ENCODE measurements around the gene TMEM242. TPM values are rescaled to one million over a fixed set of nuclear protein-coding genes. Genes with fewer than 3 reads are reported as not detected.

TMEM242 gene
- total RNA-seq, 6 experiments from 2014 or later: 4.4 to 8.8 (median 7.3) TPM

- no peak overlapping the region for H3K4me3 ChIP-seq
- DNase-seq: no peak
- no peak for ATAC-seq
- H3K9me3 ChIP-seq: no peaks in the 10 kb centered on the region
- 91% methylated on average over 11 of the region's 11 CpGs for WGBS (ENCODE audit: insufficient coverage, low coverage, low lambda C conversion rate, missing lambda C conversion rate)
- no peak overlapping the region for H3K27ac ChIP-seq
- H3K36me3 ChIP-seq: no peaks in the 10 kb centered on the region
- H3K27me3 ChIP-seq: no peaks in the 10 kb centered on the region
- intact Hi-C loops (cut with DNase I): no loop called here
- TF ChIP-seq CTCF (IDR thresholded peaks at IDR 0.05): no peak
- no peak for TF ChIP-seq POLR2A (IDR thresholded peaks at IDR 0.05)
- no peaks in the 10 kb centered on the region for H3K4me1 ChIP-seq
Observed at GRCh38 chr6:157366648-157367047, 43.3 kb upstream of the TMEM242 start.

GRCh38 chr6:157364705-157365104, 41.4 kb upstream of the TMEM242 start:
- 100% methylated on average over 1 of the region's 1 CpG for WGBS (ENCODE audit: insufficient coverage, low coverage, low lambda C conversion rate, missing lambda C conversion rate)

GRCh38 chr6:157361886-157362285, 38.6 kb upstream of the TMEM242 start:
- H3K27ac ChIP-seq: no peak overlapping the region
- intact Hi-C loops (cut with DNase I): no loop called here
- DNase-seq (no peak), ATAC-seq (no peak)
- TF ChIP-seq POLR2A (IDR thresholded peaks at IDR 0.05) (no peak), CTCF (IDR thresholded peaks at IDR 0.05) (no peak)
- no peaks in the 10 kb centered on the region for H3K27me3 ChIP-seq
- WGBS (ENCODE audit: insufficient coverage, low coverage, low lambda C conversion rate, missing lambda C conversion rate): 62% methylated on average over 3 of the region's 3 CpGs
- no peaks in the 10 kb centered on the region for H3K9me3 ChIP-seq
- H3K4me3 ChIP-seq: no peak overlapping the region
- no peaks in the 10 kb centered on the region for H3K36me3 ChIP-seq
- no peaks in the 10 kb centered on the region for H3K4me1 ChIP-seq

More at GRCh38 chr6:157364705-157365104, 41.4 kb upstream of the TMEM242 start:
- Histone ChIP-seq H3K9me3 (no peaks in the 10 kb centered on the region), H3K27me3 (no peaks in the 10 kb centered on the region), H3K4me1 (no peaks in the 10 kb centered on the region), H3K36me3 (no peaks in the 10 kb centered on the region), H3K4me3 (no peak overlapping the region), H3K27ac (no peak overlapping the region)
- intact Hi-C loops (cut with DNase I): no loop called here
- TF ChIP-seq POLR2A (IDR thresholded peaks at IDR 0.05) (no peak), CTCF (IDR thresholded peaks at IDR 0.05) (no peak)
- DNase-seq (no peak), ATAC-seq (no peak)

GRCh38 chr6:157358287-157358686, 35.0 kb upstream of the TMEM242 start:
- no peaks in the 10 kb centered on the region for H3K27me3 ChIP-seq
- H3K27ac ChIP-seq: no peak overlapping the region
- ATAC-seq: no peak
- TF ChIP-seq CTCF (IDR thresholded peaks at IDR 0.05) (no peak), POLR2A (IDR thresholded peaks at IDR 0.05) (no peak)
- no peaks in the 10 kb centered on the region for H3K36me3 ChIP-seq
- no peaks in the 10 kb centered on the region for H3K4me1 ChIP-seq
- 80% methylated on average over 8 of the region's 8 CpGs for WGBS (ENCODE audit: insufficient coverage, low coverage, low lambda C conversion rate, missing lambda C conversion rate)
- intact Hi-C loops (cut with DNase I): no loop called here
- H3K9me3 ChIP-seq: no peaks in the 10 kb centered on the region
- DNase-seq: no peak
- H3K4me3 ChIP-seq: no peak overlapping the region

GRCh38 chr6:157346373-157346772, 23.1 kb upstream of the TMEM242 start:
- Histone ChIP-seq H3K27ac (no peak overlapping the region), H3K27me3 (no peaks in the 10 kb centered on the region)
- 78% methylated on average over 2 of the region's 2 CpGs for WGBS (ENCODE audit: insufficient coverage, low coverage, low lambda C conversion rate, missing lambda C conversion rate)

More at GRCh38 chr6:157346373-157346772, 23.1 kb upstream of the TMEM242 start:
- no peak overlapping the region for H3K4me3 ChIP-seq
- DNase-seq (no peak), ATAC-seq (no peak)
- intact Hi-C loops (cut with DNase I): no loop called here
- TF ChIP-seq CTCF (IDR thresholded peaks at IDR 0.05) (no peak), POLR2A (IDR thresholded peaks at IDR 0.05) (no peak)
- no peaks in the 10 kb centered on the region for H3K36me3 ChIP-seq
- no peaks in the 10 kb centered on the region for H3K9me3 ChIP-seq
- H3K4me1 ChIP-seq: no peaks in the 10 kb centered on the region

All from right lobe of liver (tissue), 6 donors.